ENCODE data around the gene AFF3. TPM values are rescaled to one million over a fixed set of nuclear protein-coding genes. Genes with fewer than 3 reads are reported as not detected.

The AFF3 gene
- total and polyA plus RNA-seq, 4 donors, result 0.48 to 5.3 (median 2.3) TPM

DNA sequence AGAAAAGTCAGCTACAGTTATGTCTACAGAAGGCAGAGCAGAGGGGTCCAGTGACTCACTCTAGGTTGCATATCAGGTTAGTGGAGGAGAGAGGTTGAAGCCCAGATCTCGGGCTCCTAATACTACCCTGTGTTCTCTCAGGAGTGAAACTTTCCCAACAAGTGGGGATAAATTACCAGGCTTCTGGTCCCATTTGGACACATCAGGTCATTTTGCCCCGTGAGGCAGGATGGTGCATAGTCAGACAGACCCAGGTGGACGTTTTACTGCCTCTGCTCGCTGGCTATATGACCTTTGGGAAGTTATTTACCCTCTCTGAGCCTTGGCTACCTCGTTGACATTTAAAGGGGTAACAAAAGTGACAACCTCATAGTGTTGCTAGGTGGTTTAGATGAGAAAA, 524.6 kb downstream of the AFF3 start:
- no peaks in the 10 kb centered on the region for H3K36me3 ChIP-seq (ENCODE audit: control insufficient read depth in 4 of 4, insufficient read depth in 3 of 4, low read depth in 1 of 4, low read length in 3 of 4)
- no peak for TF ChIP-seq FOXA1 (IDR thresholded peaks at IDR 0.05)
- no peak for TF ChIP-seq RXRA (IDR thresholded peaks at IDR 0.05)
- TF ChIP-seq HNF4G (IDR thresholded peaks at IDR 0.05), result no peak
- TF ChIP-seq RAD21 (IDR thresholded peaks at IDR 0.05), result no peak
- TF ChIP-seq, protein P1, sequence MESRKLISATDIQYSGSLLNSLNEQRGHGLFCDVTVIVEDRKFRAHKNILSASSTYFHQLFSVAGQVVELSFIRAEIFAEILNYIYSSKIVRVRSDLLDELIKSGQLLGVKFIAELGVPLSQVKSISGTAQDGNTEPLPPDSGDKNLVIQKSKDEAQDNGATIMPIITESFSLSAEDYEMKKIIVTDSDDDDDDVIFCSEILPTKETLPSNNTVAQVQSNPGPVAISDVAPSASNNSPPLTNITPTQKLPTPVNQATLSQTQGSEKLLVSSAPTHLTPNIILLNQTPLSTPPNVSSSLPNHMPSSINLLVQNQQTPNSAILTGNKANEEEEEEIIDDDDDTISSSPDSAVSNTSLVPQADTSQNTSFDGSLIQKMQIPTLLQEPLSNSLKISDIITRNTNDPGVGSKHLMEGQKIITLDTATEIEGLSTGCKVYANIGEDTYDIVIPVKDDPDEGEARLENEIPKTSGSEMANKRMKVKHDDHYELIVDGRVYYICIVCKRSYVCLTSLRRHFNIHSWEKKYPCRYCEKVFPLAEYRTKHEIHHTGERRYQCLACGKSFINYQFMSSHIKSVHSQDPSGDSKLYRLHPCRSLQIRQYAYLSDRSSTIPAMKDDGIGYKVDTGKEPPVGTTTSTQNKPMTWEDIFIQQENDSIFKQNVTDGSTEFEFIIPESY (IDR thresholded peaks at IDR 0.05), result no peak
- no peak for TF ChIP-seq NR2F2 (IDR thresholded peaks at IDR 0.05)
- no peak for TF ChIP-seq SP1 (IDR thresholded peaks at IDR 0.05)
- WGBS, result 87% methylated on average over 5 of the region's 5 CpGs

DNA sequence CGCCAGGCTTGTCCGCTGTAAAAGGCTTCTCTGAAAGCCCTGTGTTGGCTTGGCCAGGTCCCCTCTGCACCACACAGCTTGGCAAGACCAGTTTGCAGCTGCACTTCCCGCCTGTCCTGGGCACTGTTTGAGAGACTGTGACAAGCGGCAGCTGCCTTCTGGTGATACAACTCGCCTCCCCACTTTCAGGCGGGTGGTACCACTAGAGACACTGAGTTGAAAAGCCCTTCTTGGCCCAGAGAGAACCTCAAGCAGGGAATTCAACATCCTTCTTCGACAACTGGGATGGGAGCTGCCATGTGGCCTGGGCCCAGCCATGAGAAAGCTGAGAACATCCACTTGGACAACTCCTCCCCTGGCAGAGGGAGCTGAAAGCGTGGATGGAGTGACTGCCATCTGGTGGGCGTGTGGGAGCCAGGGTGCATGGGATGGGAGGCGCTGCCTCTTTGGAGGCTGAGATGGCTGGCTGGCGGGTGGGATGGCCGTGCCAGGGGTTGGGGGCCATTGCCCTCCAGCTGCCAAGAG, 527.1 kb downstream of the AFF3 start:
- 95% methylated on average over 12 of the region's 12 CpGs for WGBS

More for the DNA sequence above, 524.6 kb downstream of the AFF3 start:
- H3K27me3 ChIP-seq (ENCODE audit: control insufficient read depth in 4 of 4, insufficient read depth in 4 of 4, low read length in 3 of 4), result no peaks in the 10 kb centered on the region
- H3K9me3 ChIP-seq (ENCODE audit: control insufficient read depth in 4 of 4, low read length in 3 of 4), result no peaks in the 10 kb centered on the region
- H3K27ac ChIP-seq (ENCODE audit: low read depth in 1 of 2, low read length in 2 of 2), result no peak overlapping the region
- H3K4me3 ChIP-seq (ENCODE audit: low read depth in 1 of 3, low read length in 3 of 3), result no peak overlapping the region
- no peaks in the 10 kb centered on the region for H3K4me1 ChIP-seq (ENCODE audit: control insufficient read depth in 4 of 4, insufficient read depth in 4 of 4, low read length in 3 of 4)
- no peak for DNase-seq (ENCODE audit: low spot score)
- H3K9ac ChIP-seq (ENCODE audit: low read depth in 1 of 2, low read length in 2 of 2), result no peak overlapping the region

More for the DNA sequence above, 527.1 kb downstream of the AFF3 start:
- Histone ChIP-seq H3K9ac (ENCODE audit: low read depth in 1 of 2, low read length in 2 of 2) (no peak overlapping the region), H3K36me3 (ENCODE audit: control insufficient read depth in 4 of 4, insufficient read depth in 3 of 4, low read depth in 1 of 4, low read length in 3 of 4) (no peaks in the 10 kb centered on the region), H3K9me3 (ENCODE audit: control insufficient read depth in 4 of 4, low read length in 3 of 4) (no peaks in the 10 kb centered on the region), H3K27me3 (ENCODE audit: control insufficient read depth in 4 of 4, insufficient read depth in 4 of 4, low read length in 3 of 4) (no peaks in the 10 kb centered on the region), H3K4me3 (ENCODE audit: low read depth in 1 of 3, low read length in 3 of 3) (no peak overlapping the region), H3K27ac (ENCODE audit: low read depth in 1 of 2, low read length in 2 of 2) (no peak overlapping the region), H3K4me1 (ENCODE audit: control insufficient read depth in 4 of 4, insufficient read depth in 4 of 4, low read length in 3 of 4) (no peaks in the 10 kb centered on the region)
- TF ChIP-seq YY1 (IDR thresholded peaks at IDR 0.05) (no peak), RAD21 (IDR thresholded peaks at IDR 0.05) (no peak), HNF4A (conservative IDR thresholded peaks at IDR 0.05) (no peak), TAF1 (conservative IDR thresholded peaks at IDR 0.05) (no peak), FOXA1 (IDR thresholded peaks at IDR 0.05) (no peak), JUND (IDR thresholded peaks at IDR 0.05) (no peak)
- TF ChIP-seq, protein P1 (IDR thresholded peaks at IDR 0.05), result no peak
- TF ChIP-seq, protein P2, sequence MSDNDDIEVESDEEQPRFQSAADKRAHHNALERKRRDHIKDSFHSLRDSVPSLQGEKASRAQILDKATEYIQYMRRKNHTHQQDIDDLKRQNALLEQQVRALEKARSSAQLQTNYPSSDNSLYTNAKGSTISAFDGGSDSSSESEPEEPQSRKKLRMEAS (IDR thresholded peaks at IDR 0.05), result no peak
- TF ChIP-seq, protein P3, sequence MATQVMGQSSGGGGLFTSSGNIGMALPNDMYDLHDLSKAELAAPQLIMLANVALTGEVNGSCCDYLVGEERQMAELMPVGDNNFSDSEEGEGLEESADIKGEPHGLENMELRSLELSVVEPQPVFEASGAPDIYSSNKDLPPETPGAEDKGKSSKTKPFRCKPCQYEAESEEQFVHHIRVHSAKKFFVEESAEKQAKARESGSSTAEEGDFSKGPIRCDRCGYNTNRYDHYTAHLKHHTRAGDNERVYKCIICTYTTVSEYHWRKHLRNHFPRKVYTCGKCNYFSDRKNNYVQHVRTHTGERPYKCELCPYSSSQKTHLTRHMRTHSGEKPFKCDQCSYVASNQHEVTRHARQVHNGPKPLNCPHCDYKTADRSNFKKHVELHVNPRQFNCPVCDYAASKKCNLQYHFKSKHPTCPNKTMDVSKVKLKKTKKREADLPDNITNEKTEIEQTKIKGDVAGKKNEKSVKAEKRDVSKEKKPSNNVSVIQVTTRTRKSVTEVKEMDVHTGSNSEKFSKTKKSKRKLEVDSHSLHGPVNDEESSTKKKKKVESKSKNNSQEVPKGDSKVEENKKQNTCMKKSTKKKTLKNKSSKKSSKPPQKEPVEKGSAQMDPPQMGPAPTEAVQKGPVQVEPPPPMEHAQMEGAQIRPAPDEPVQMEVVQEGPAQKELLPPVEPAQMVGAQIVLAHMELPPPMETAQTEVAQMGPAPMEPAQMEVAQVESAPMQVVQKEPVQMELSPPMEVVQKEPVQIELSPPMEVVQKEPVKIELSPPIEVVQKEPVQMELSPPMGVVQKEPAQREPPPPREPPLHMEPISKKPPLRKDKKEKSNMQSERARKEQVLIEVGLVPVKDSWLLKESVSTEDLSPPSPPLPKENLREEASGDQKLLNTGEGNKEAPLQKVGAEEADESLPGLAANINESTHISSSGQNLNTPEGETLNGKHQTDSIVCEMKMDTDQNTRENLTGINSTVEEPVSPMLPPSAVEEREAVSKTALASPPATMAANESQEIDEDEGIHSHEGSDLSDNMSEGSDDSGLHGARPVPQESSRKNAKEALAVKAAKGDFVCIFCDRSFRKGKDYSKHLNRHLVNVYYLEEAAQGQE (IDR thresholded peaks at IDR 0.05), result no peak
- TF ChIP-seq, protein P4, sequence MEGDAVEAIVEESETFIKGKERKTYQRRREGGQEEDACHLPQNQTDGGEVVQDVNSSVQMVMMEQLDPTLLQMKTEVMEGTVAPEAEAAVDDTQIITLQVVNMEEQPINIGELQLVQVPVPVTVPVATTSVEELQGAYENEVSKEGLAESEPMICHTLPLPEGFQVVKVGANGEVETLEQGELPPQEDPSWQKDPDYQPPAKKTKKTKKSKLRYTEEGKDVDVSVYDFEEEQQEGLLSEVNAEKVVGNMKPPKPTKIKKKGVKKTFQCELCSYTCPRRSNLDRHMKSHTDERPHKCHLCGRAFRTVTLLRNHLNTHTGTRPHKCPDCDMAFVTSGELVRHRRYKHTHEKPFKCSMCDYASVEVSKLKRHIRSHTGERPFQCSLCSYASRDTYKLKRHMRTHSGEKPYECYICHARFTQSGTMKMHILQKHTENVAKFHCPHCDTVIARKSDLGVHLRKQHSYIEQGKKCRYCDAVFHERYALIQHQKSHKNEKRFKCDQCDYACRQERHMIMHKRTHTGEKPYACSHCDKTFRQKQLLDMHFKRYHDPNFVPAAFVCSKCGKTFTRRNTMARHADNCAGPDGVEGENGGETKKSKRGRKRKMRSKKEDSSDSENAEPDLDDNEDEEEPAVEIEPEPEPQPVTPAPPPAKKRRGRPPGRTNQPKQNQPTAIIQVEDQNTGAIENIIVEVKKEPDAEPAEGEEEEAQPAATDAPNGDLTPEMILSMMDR (IDR thresholded peaks at IDR 0.05; ENCODE audit: low read depth, low read length, missing input control), result no peak
- DNase-seq (ENCODE audit: low spot score), result no peak

Data from liver (tissue), 9 donors.